C4-2B (cell line): Measurements from ENCODE around the gene NF1.

Experiments
- ZFX ChIP-seq: fragments of 450-650 bp; IDR thresholded peaks from 2 replicates; pipeline ENCODE4 v1.6.1; 2017
- TF ChIP-seq, protein P1 (sequence below): fragments of 450-650 bp; conservative IDR thresholded peaks from 2 replicates; pipeline ENCODE4 v1.5.1; 2017; ENCODE audit warnings: mild to moderate bottlenecking

DNA sequence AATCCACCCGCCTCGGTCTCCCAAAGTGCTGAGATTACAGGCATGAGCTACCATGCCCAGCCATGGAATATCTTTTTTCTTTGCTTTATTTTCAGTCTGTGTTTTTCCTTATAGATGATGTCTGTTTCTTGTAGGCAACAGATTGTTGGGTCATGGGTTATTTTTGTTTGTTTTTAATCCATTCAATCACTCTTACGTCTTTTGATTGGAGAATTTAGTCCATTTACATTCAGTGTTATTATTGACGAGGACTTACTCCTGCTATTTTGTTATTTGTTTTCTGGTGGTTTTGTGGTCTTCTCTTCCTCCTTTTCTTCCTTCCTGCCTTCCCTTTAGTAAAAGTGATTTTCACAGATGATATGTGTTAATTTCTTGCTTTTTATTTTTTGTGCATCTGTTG, 146.3 kb downstream of the NF1 start:
- TF ChIP-seq, protein P1, sequence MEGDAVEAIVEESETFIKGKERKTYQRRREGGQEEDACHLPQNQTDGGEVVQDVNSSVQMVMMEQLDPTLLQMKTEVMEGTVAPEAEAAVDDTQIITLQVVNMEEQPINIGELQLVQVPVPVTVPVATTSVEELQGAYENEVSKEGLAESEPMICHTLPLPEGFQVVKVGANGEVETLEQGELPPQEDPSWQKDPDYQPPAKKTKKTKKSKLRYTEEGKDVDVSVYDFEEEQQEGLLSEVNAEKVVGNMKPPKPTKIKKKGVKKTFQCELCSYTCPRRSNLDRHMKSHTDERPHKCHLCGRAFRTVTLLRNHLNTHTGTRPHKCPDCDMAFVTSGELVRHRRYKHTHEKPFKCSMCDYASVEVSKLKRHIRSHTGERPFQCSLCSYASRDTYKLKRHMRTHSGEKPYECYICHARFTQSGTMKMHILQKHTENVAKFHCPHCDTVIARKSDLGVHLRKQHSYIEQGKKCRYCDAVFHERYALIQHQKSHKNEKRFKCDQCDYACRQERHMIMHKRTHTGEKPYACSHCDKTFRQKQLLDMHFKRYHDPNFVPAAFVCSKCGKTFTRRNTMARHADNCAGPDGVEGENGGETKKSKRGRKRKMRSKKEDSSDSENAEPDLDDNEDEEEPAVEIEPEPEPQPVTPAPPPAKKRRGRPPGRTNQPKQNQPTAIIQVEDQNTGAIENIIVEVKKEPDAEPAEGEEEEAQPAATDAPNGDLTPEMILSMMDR, result no peak
- no peak for TF ChIP-seq ZFX
